ENCODE measurements around the gene RNF222. TPM values are rescaled to one million over a fixed set of nuclear protein-coding genes. Genes with fewer than 3 reads are reported as not detected.

Gene RNF222
- polyA plus RNA-seq, 1 of the 3 experiments (the other 2 are of a cell fraction), result not detected

DNA sequence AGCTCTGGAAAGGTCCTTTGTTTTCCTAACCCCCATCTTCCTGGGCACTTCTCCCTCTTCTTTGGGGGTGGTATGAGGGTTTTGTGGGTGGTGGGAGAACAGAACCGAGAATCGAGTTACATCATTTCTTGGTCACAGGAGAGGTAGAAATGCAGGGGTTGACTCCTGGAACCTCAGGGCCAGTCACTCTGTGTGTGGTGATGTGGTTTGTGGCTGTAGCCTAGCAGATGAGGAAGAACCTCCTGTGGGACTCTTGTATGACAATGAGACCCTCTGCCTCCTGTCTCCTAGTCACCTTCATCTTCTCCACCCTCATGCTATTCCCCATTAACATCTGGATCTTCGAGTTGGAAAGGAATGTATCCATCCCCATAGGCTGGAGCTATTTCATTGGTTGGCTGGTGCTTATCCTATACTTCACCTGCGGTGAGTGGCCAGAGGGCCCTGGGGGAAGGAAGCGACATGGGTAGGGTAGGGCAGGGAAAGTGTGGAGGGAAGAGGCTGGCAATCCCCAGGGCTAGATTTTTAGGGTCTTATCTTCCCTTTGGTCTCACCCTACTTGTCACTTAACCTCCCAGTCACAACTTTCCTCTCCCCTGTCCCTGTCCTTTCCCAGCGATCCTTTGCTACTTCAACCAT is 52.5 kb downstream of the RNF222 start:
- H3K4me1 ChIP-seq (ENCODE audit: control insufficient read depth in 1 of 2, insufficient read depth in 2 of 2, low read depth in 1 of 2, low read length in 1 of 2), result no peaks in the 10 kb centered on the region
- no peak for DNase-seq
- TF ChIP-seq RAD21 (IDR thresholded peaks at IDR 0.05; ENCODE audit: low read length) (no peak), GATA2 (CRISPR knock-in tag; IDR thresholded peaks at IDR 0.05) (no peak), USF2 (IDR thresholded peaks at IDR 0.05; ENCODE audit: borderline replicate concordance, low read depth, low read length) (no peak), MEF2A (IDR thresholded peaks at IDR 0.05; ENCODE audit: borderline replicate concordance, low read depth) (no peak), POLR2AphosphoS5 (IDR thresholded peaks at IDR 0.05; ENCODE audit: low read depth, low read length) (no peak), JUND (IDR thresholded peaks at IDR 0.05) (no peak), SMC3 (IDR thresholded peaks at IDR 0.05; ENCODE audit: low read depth, low read length) (no peak)
- TF ChIP-seq, protein P1, sequence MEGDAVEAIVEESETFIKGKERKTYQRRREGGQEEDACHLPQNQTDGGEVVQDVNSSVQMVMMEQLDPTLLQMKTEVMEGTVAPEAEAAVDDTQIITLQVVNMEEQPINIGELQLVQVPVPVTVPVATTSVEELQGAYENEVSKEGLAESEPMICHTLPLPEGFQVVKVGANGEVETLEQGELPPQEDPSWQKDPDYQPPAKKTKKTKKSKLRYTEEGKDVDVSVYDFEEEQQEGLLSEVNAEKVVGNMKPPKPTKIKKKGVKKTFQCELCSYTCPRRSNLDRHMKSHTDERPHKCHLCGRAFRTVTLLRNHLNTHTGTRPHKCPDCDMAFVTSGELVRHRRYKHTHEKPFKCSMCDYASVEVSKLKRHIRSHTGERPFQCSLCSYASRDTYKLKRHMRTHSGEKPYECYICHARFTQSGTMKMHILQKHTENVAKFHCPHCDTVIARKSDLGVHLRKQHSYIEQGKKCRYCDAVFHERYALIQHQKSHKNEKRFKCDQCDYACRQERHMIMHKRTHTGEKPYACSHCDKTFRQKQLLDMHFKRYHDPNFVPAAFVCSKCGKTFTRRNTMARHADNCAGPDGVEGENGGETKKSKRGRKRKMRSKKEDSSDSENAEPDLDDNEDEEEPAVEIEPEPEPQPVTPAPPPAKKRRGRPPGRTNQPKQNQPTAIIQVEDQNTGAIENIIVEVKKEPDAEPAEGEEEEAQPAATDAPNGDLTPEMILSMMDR (IDR thresholded peaks at IDR 0.05), result no peak
- TF ChIP-seq, protein P2, sequence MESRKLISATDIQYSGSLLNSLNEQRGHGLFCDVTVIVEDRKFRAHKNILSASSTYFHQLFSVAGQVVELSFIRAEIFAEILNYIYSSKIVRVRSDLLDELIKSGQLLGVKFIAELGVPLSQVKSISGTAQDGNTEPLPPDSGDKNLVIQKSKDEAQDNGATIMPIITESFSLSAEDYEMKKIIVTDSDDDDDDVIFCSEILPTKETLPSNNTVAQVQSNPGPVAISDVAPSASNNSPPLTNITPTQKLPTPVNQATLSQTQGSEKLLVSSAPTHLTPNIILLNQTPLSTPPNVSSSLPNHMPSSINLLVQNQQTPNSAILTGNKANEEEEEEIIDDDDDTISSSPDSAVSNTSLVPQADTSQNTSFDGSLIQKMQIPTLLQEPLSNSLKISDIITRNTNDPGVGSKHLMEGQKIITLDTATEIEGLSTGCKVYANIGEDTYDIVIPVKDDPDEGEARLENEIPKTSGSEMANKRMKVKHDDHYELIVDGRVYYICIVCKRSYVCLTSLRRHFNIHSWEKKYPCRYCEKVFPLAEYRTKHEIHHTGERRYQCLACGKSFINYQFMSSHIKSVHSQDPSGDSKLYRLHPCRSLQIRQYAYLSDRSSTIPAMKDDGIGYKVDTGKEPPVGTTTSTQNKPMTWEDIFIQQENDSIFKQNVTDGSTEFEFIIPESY (IDR thresholded peaks at IDR 0.05; ENCODE audit: borderline replicate concordance, low read depth), result no peak
- TF ChIP-seq, protein P3, sequence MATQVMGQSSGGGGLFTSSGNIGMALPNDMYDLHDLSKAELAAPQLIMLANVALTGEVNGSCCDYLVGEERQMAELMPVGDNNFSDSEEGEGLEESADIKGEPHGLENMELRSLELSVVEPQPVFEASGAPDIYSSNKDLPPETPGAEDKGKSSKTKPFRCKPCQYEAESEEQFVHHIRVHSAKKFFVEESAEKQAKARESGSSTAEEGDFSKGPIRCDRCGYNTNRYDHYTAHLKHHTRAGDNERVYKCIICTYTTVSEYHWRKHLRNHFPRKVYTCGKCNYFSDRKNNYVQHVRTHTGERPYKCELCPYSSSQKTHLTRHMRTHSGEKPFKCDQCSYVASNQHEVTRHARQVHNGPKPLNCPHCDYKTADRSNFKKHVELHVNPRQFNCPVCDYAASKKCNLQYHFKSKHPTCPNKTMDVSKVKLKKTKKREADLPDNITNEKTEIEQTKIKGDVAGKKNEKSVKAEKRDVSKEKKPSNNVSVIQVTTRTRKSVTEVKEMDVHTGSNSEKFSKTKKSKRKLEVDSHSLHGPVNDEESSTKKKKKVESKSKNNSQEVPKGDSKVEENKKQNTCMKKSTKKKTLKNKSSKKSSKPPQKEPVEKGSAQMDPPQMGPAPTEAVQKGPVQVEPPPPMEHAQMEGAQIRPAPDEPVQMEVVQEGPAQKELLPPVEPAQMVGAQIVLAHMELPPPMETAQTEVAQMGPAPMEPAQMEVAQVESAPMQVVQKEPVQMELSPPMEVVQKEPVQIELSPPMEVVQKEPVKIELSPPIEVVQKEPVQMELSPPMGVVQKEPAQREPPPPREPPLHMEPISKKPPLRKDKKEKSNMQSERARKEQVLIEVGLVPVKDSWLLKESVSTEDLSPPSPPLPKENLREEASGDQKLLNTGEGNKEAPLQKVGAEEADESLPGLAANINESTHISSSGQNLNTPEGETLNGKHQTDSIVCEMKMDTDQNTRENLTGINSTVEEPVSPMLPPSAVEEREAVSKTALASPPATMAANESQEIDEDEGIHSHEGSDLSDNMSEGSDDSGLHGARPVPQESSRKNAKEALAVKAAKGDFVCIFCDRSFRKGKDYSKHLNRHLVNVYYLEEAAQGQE (IDR thresholded peaks at IDR 0.05; ENCODE audit: low read depth, low read length), result no peak
- no peak overlapping the region for H3K4me3 ChIP-seq (ENCODE audit: low read depth in 2 of 2, low read length in 1 of 2)
- H3K36me3 ChIP-seq (replicated peaks in 1 of 2; ENCODE audit: control insufficient read depth in 1 of 2, insufficient read depth in 2 of 2, low read length in 1 of 2), result no peaks in the 10 kb centered on the region
- no peaks in the 10 kb centered on the region for H4K20me1 ChIP-seq (ENCODE audit: insufficient read depth)
- H3F3A ChIP-seq (replicated peaks; ENCODE audit: insufficient read depth), result peaks cover 4% of the 10 kb centered on the region
- peaks cover 9% of the 10 kb centered on the region for H3K27me3 ChIP-seq (ENCODE audit: insufficient read depth)
- ChIA-PET CTCF (no interaction called here), POLR2A (no interaction called here)
- H3K9me3 ChIP-seq, result no peaks in the 10 kb centered on the region
- H3K79me2 ChIP-seq (ENCODE audit: insufficient read depth), result no peaks in the 10 kb centered on the region
- no peak overlapping the region for H3K4me2 ChIP-seq
- WGBS (ENCODE audit: low lambda C conversion rate), result 34% methylated on average over 6 of the region's 6 CpGs
- H2AFZ ChIP-seq (ENCODE audit: low read depth), result no peak overlapping the region
- H3K27ac ChIP-seq (ENCODE audit: low read depth in 2 of 2, low read length in 1 of 2), result no peak overlapping the region
- H3K9me2 ChIP-seq, result no peaks in the 10 kb centered on the region
- no peak overlapping the region for H3K9ac ChIP-seq

Measured in SK-N-SH (cell line).